Loucy (cell line): ENCODE data around the gene MTA1.

Source experiments
- H2AFZ ChIP-seq: fragments of 200-600 bp; sonication (generic); 2 replicates; pipeline ENCODE4 v1.6.0; 2016; ENCODE audit warnings: antibody characterized with exemption, mild to moderate bottlenecking, low read length, moderate library complexity
- H3F3A ChIP-seq: fragments of 200-600 bp; 2 replicates; pipeline ENCODE4 v1.6.0; 2016; ENCODE audit warnings: antibody characterized with exemption, low read depth, mild to moderate bottlenecking
- H3K27me3 ChIP-seq: fragments of 200-600 bp; sonication (generic); 2 replicates; pipeline ENCODE4 v1.6.1; 2014; ENCODE audit warnings: low read length, mild to moderate bottlenecking; ENCODE audit not compliant: insufficient read depth, poor library complexity, severe bottlenecking
- H3K36me3 ChIP-seq: fragments of 200-600 bp; sonication (generic); 2 replicates; pipeline ENCODE4 v1.6.1; 2016; ENCODE audit warnings: low read length; ENCODE audit not compliant: insufficient read depth
- H3K4me1 ChIP-seq: fragments of 200-600 bp; sonication (generic); 2 replicates; pipeline ENCODE4 v1.5.1; 2014; ENCODE audit warnings: low read length, mild to moderate bottlenecking; ENCODE audit not compliant: insufficient read depth, poor library complexity, severe bottlenecking
- H3K4me2 ChIP-seq: fragments of 200-600 bp; sonication (generic); 2 replicates; pipeline ENCODE4 v1.6.0; 2014; ENCODE audit warnings: antibody characterized with exemption, low read length, low read depth, mild to moderate bottlenecking; ENCODE audit not compliant: poor library complexity, severe bottlenecking
- H3K4me3 ChIP-seq: fragments of 200-600 bp; sonication (generic); 2 replicates; pipeline ENCODE4 v1.5.1; 2014; ENCODE audit warnings: low read length, mild to moderate bottlenecking, mixed read lengths; ENCODE audit not compliant: poor library complexity, severe bottlenecking
- H3K79me2 ChIP-seq: fragments of 200-600 bp; sonication (generic); 2 replicates; pipeline ENCODE4 v1.6.1; 2014; ENCODE audit warnings: low read length; ENCODE audit not compliant: insufficient read depth
- H3K9ac ChIP-seq: fragments of 200-600 bp; sonication (generic); 2 replicates; pipeline ENCODE4 v1.6.0; 2014; ENCODE audit warnings: mild to moderate bottlenecking, low read depth, low read length, moderate library complexity; ENCODE audit not compliant: poor library complexity, severe bottlenecking
- H3K9me2 ChIP-seq: fragments of 200-600 bp; sonication (generic); replicated peaks from 2 replicates; pipeline ENCODE4 v1.6.1; 2016; ENCODE audit warnings: low read depth, low read length, mixed read lengths
- H3K9me3 ChIP-seq: fragments of 200-600 bp; sonication (generic); 2 replicates; pipeline ENCODE4 v1.6.1; 2014; ENCODE audit warnings: mild to moderate bottlenecking, antibody characterized with exemption, low read length, low read depth; ENCODE audit not compliant: insufficient read depth
- H4K20me1 ChIP-seq: fragments of 200-600 bp; sonication (generic); 2 replicates; pipeline ENCODE4 v1.6.0; 2014; ENCODE audit warnings: antibody characterized with exemption, low read length, mild to moderate bottlenecking; ENCODE audit not compliant: insufficient read depth, poor library complexity, severe bottlenecking
- EZH2phosphoT487 ChIP-seq: fragments of 200-600 bp; IDR thresholded peaks from 2 replicates; pipeline ENCODE4 v1.6.1; 2018; ENCODE audit warnings: antibody characterized with exemption, mild to moderate bottlenecking, moderate library complexity, borderline replicate concordance
- TF ChIP-seq, protein P1 (sequence below): fragments of 200-600 bp; sonication (generic); conservative IDR thresholded peaks from 2 replicates; pipeline ENCODE4 v1.5.1; 2014; ENCODE audit warnings: mild to moderate bottlenecking, antibody characterized with exemption, low read length

Gene MTA1

DNA sequence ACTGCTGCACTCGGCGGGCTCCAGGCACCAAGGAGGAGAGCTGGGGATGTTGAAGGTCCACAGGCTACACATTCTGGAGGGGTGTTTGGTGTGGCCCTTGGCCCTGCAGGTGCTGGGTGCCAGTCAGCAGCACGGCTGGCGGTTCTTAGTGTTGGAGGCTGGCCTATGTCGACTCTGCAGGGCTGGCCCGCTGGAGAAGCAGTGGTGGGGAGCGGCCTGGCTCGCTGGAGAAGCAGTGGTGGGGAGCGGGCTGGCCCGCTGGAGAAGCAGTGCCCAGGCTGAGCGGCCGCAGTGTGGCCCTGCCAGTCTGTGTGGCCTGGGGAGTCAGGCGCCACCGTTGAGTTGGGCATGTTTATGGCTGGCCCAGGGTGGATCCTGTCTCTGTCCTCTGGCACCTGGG is 27.3 kb downstream of the MTA1 start:
- H3K9me2 ChIP-seq = no peaks in the 10 kb centered on the region
- no peaks in the 10 kb centered on the region for H3K9me3 ChIP-seq
- H3K4me3 ChIP-seq = no peak overlapping the region
- H3K4me1 ChIP-seq = no peaks in the 10 kb centered on the region
- H3K79me2 ChIP-seq = peaks cover 16% of the 10 kb centered on the region; the same call in 1 of the 2 replicates
- no peak overlapping the region for H2AFZ ChIP-seq
- peaks cover 40% of the 10 kb centered on the region; the same call in 1 of the 2 replicates for H3K36me3 ChIP-seq
- H3K9ac ChIP-seq = no peak overlapping the region
- no peaks in the 10 kb centered on the region for H3F3A ChIP-seq
- H3K27me3 ChIP-seq = no peaks in the 10 kb centered on the region
- peaks cover 23% of the 10 kb centered on the region for H4K20me1 ChIP-seq
- no peak overlapping the region for H3K4me2 ChIP-seq
- no peak for TF ChIP-seq EZH2phosphoT487
- TF ChIP-seq, protein P1, sequence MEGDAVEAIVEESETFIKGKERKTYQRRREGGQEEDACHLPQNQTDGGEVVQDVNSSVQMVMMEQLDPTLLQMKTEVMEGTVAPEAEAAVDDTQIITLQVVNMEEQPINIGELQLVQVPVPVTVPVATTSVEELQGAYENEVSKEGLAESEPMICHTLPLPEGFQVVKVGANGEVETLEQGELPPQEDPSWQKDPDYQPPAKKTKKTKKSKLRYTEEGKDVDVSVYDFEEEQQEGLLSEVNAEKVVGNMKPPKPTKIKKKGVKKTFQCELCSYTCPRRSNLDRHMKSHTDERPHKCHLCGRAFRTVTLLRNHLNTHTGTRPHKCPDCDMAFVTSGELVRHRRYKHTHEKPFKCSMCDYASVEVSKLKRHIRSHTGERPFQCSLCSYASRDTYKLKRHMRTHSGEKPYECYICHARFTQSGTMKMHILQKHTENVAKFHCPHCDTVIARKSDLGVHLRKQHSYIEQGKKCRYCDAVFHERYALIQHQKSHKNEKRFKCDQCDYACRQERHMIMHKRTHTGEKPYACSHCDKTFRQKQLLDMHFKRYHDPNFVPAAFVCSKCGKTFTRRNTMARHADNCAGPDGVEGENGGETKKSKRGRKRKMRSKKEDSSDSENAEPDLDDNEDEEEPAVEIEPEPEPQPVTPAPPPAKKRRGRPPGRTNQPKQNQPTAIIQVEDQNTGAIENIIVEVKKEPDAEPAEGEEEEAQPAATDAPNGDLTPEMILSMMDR = no peak

DNA sequence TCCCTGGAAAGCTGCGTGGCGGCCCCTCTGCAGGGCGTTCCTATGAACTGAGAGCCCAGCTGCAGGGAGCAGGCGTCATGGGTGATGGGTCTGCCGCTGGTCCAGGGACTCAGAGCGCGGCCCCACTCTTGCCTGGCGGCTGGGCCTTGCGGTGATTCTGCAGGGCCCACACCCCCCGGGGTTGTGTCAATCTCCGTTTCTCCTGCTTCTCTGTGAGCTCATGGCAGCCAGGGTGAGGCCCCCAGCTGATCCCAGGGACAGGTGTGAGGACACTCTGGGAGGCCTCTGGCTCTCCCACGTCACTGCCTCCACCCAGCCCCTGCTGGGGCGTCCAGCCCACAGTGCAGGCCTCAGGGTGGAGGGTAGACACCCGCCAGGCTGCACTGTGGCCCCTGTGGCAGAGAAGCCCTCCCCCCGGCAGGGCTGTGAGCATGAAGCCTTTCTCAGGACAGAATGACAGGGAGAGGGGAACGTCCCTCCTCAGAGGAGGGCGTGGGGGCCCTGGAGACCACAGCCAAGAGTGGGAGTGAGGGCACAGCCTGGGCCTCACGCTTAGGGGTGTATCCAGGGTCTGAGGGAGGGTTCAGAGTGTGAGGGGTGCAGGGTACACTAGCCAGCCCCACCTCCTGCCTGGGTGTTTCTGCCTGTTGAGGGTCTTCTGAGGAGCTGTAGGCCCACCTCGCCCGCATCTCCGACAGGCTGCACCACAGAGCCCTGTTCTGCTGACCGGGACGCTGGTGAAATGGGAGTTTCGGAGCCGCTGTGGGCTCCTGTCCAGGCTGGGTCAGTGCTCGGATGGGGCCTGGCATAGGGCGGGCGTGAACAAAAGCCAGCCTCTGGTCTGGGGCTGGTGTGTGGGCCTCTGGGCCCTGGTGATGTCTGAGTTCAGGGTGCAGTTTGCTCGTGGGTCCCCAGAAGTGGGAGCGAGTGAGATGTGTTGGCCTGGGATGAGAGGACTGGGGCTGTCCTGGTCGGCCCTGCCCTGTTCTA is 28.3 kb downstream of the MTA1 start:
- Histone ChIP-seq H3K4me2 (no peak overlapping the region), H3K36me3 (peaks cover 40% of the 10 kb centered on the region; the same call in 1 of the 2 replicates)

DNA sequence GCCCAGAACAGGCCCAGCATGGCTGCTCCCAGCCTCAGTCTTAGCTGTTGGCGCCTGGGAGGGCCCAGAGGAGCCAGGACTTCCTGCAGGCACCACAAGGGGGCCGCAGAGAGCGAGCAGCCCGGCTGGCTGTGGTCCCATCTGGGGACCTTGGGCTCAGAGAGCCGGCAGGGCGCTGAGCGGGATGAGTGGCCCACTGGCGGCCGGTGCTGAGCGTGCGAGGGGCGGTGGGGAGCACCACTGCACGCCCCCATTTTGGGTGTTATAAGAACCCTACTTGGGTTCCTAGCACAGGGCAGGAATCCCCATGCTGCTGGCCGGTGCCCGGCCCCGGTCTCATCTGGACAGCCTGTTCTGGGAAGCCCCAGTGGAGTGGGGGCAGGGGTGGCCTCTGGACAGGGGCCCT is 29.1 kb downstream of the MTA1 start:
- no peaks in the 10 kb centered on the region for H3K9me3 ChIP-seq
- H3K4me2 ChIP-seq = no peak overlapping the region
- no peak overlapping the region for H3K9ac ChIP-seq
- no peaks in the 10 kb centered on the region for H3F3A ChIP-seq
- H2AFZ ChIP-seq = no peak overlapping the region
- no peak for TF ChIP-seq EZH2phosphoT487
- TF ChIP-seq, protein P1 = peak; percentile 67
- no peaks in the 10 kb centered on the region for H3K27me3 ChIP-seq
- H3K36me3 ChIP-seq = peaks cover 41% of the 10 kb centered on the region; the same call in 1 of the 2 replicates
- peaks cover 23% of the 10 kb centered on the region for H4K20me1 ChIP-seq
- H3K4me3 ChIP-seq = no peak overlapping the region
- H3K4me1 ChIP-seq = no peaks in the 10 kb centered on the region
- H3K9me2 ChIP-seq = no peaks in the 10 kb centered on the region
- H3K79me2 ChIP-seq = peaks cover 16% of the 10 kb centered on the region; the same call in 1 of the 2 replicates

More for the DNA sequence above, 28.3 kb downstream of the MTA1 start:
- no peak overlapping the region for H3K4me3 ChIP-seq
- H3K4me1 ChIP-seq = no peaks in the 10 kb centered on the region
- peaks cover 23% of the 10 kb centered on the region for H4K20me1 ChIP-seq
- H3K9ac ChIP-seq = no peak overlapping the region
- H3K79me2 ChIP-seq = peaks cover 16% of the 10 kb centered on the region; the same call in 1 of the 2 replicates
- TF ChIP-seq, protein P1 = no peak
- TF ChIP-seq EZH2phosphoT487 = no peak
- no peaks in the 10 kb centered on the region for H3F3A ChIP-seq
- no peaks in the 10 kb centered on the region for H3K27me3 ChIP-seq
- no peaks in the 10 kb centered on the region for H3K9me2 ChIP-seq
- no peak overlapping the region for H2AFZ ChIP-seq
- no peaks in the 10 kb centered on the region for H3K9me3 ChIP-seq
